ENCODE results near the gene GPR141.

GPR141 gene

DNA sequence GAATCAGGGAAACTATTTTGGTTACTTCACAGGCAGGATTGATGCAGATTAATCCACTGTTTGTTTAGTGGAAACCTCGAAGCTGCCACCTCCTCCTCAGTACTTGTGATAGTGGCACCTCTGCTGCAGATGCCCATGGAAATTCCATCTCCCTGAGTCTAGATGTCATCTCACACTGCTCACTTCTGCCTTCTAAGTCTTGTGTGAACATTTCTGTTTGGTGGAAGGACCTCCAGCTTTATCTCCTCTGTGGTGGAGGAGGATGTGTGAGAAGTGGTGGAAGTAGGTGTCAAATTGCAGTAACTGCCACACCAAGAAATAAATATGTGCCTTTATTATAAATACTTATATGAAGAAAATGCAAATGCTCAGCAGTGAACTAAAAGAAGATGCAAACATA, 25.8 kb upstream of the GPR141 start:
- TF ChIP-seq, protein P1, sequence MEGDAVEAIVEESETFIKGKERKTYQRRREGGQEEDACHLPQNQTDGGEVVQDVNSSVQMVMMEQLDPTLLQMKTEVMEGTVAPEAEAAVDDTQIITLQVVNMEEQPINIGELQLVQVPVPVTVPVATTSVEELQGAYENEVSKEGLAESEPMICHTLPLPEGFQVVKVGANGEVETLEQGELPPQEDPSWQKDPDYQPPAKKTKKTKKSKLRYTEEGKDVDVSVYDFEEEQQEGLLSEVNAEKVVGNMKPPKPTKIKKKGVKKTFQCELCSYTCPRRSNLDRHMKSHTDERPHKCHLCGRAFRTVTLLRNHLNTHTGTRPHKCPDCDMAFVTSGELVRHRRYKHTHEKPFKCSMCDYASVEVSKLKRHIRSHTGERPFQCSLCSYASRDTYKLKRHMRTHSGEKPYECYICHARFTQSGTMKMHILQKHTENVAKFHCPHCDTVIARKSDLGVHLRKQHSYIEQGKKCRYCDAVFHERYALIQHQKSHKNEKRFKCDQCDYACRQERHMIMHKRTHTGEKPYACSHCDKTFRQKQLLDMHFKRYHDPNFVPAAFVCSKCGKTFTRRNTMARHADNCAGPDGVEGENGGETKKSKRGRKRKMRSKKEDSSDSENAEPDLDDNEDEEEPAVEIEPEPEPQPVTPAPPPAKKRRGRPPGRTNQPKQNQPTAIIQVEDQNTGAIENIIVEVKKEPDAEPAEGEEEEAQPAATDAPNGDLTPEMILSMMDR (conservative IDR thresholded peaks at IDR 0.05; ENCODE audit: low read length), result no peak
- H3K4me3 ChIP-seq (ENCODE audit: low read length), result no peak overlapping the region
- no peak for DNase-seq (ENCODE audit: low read depth)

DNA sequence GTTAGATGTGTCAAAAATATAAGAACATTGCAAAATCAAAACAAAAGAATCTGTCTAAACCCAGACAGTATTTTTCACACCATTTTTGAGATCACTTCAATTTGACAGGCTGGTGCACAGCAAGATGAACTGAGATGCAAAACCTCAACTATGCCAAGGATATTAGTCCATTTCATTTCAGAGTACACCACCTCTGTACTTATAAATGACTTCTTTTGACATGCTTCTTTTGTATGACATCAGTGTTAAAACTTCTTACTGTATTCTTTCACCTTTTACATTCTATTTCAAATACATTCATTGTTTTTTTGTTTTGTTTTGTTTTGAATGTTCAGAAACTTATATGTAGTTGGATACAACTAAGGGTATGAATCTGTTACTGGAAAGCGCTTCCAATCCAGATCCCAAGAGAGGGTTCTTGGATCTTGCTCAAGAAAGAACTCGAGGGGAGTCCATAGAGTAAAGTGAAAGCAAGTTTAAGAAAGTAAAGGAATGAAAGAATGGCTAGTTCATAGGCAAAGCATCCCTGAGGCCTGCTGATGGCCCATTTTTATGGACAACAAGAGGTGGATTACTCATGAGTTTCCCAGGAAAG, 23.5 kb upstream of the GPR141 start:
- TF ChIP-seq, protein P1 (conservative IDR thresholded peaks at IDR 0.05; ENCODE audit: low read length), result no peak
- no peak overlapping the region for H3K4me3 ChIP-seq (ENCODE audit: low read length)

DNA sequence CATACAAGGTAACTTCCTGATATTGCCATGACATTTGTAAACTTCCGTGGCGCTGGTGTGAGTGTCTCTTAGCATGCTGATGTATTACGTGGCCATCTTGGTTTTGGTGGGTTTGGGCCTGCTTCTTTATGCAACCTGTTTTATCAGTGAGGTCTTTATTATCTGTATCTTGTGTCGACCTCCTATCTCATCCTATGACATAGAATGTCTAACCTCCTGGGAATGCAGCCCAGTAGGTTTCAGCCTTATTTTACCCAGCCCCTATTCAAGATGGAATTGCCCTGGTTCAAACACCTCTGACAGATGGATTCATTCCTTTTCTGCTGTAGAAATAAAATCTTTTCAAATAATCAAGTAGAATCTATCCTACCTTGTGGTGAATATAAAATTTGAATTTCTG, 23.0 kb upstream of the GPR141 start:
- DNase-seq (ENCODE audit: low read depth), result no peak
- no peak overlapping the region for H3K4me3 ChIP-seq (ENCODE audit: low read length)
- TF ChIP-seq, protein P1 (conservative IDR thresholded peaks at IDR 0.05; ENCODE audit: low read length), result no peak

More for the DNA sequence above, 23.5 kb upstream of the GPR141 start:
- no peak for DNase-seq (ENCODE audit: low read depth)

DNA sequence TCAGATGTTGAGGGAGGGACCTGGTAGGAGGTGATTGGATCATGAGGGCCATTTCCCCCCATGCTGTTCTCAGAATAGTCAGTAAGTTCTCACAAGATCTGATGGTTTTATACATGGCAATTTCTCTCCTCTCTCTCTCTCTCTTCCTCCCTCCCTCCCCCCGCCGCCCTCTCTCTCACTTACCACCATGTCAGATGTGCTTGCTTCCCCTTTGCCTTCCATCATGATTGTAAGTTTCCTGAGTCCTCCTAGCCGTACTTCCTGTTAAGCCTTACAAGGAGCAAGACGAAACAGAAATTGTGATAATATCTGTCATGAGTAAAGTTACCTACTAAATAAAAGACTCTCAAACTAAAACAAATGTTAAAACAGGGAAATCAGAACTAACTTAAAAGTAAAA, 19.9 kb upstream of the GPR141 start:
- no peak for DNase-seq (ENCODE audit: low read depth)
- no peak overlapping the region for H3K4me3 ChIP-seq (ENCODE audit: low read length)
- TF ChIP-seq, protein P1 (conservative IDR thresholded peaks at IDR 0.05; ENCODE audit: low read length), result no peak

DNA sequence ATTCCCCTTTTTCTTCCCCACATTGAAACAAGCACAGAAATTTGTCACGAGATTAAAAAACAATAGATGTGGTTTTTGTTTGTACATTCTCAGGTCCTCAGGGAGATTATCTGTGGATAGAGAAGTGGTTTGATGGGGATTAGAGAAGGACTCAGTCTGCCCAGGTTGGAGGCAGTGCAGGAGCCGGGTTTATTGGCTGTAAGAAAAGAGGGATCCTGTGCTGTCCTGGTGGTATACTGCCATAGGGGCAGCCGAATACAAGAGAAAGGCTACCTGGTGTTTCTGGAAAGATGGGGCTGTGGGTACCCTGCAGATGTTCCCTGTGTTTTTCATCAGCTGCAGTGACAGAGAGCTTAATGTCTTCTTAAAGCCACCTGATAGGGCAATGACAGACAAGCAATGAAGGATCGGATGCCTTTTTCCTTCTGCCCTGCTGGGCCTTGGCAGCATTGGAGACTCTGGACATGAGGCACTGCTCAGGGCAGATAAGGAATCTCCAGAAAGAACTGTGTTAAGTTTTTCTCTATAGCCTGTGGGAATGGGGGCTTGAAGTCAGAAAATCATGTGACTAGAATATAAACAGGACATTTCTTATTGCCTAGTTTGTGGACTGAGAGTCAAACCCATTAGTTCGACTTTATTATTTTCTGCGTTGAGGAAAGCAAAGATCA, 18.1 kb upstream of the GPR141 start:
- DNase-seq (ENCODE audit: low read depth), result no peak
- H3K4me3 ChIP-seq (ENCODE audit: low read length), result no peak overlapping the region

DNA sequence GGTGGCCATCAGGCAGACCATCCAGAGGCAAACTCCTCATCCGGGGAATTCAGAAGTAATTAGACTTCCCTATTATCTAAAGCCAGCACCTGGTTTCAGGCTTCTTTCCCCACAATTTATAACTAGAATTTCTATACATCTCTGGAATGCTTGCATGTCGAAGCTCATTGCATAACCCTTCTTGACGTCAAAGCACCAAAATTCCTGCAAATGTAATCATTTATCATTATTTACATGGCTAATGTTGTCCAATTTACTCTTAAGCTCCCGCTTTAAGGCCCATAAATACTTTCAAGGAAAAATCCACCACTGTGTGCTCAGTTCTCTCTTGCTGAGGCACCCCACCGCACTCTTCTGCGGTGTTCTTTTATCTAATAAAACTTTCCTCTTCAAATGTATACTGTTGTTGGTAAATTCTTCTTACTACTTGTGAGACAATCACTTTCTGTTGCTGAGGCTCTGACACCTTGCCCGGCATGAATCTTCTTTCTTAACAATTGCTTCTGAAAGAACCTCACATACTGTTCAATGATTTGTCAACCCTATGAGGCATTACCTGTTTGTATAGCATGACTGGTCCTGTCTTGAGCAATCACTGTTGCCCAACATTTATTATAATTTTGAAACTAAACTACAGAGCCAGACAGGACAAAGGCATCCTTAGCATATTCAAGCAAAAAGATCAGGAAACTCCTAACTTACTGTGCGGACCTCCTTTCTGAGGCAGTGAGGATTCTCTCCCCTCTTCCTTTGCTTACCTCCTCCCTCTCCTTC, 17.4 kb upstream of the GPR141 start:
- no peak for DNase-seq (ENCODE audit: low read depth)
- TF ChIP-seq, protein P1 (conservative IDR thresholded peaks at IDR 0.05; ENCODE audit: low read length), result no peak
- no peak overlapping the region for H3K4me3 ChIP-seq (ENCODE audit: low read length)

More for the DNA sequence above, 18.1 kb upstream of the GPR141 start:
- TF ChIP-seq, protein P1 (conservative IDR thresholded peaks at IDR 0.05; ENCODE audit: low read length), result no peak
